SK-N-MC (cell line): ENCODE results near the gene MAPK9.

Experiments
- DNase-seq: peaks from one replicate; pipeline ENCODE4 v3.0.0-alpha.2; 2011; ENCODE audit warnings: low read depth, low spot score
- H3K27ac ChIP-seq: fragments of 200-600 bp; sonication (generic); 2 replicates; pipeline ENCODE4 v1.5.1; 2016; ENCODE audit warnings: mixed run types
- H3K36me3 ChIP-seq: fragments of 200-600 bp; sonication (generic); 2 replicates; pipeline ENCODE4 v1.6.1; 2017; ENCODE audit warnings: antibody characterized with exemption, low read length, mixed read lengths; ENCODE audit not compliant: insufficient read depth
- H3K4me3 ChIP-seq: fragments of 200-600 bp; sonication (generic); 2 replicates; pipeline ENCODE4 v1.5.1; 2016
- H3K9ac ChIP-seq: fragments of 200-600 bp; sonication (generic); 2 replicates; pipeline ENCODE4 v1.8.0; 2017; ENCODE audit warnings: mixed run types, mixed read lengths; ENCODE audit not compliant: insufficient read length
- H3K9me3 ChIP-seq: fragments of 200-600 bp; sonication (generic); 2 replicates; pipeline ENCODE4 v1.6.1; 2017; ENCODE audit warnings: low read depth, mild to moderate bottlenecking, antibody characterized with exemption, low read length, moderate library complexity, mixed read lengths
- EZH2 ChIP-seq: fragments of 200-600 bp; sonication (generic); IDR thresholded peaks from one replicate; pipeline ENCODE4 v1.6.1; 2017; ENCODE audit warnings: antibody characterized with exemption
- FOXP2 ChIP-seq: optimal IDR thresholded peaks from 2 replicates; pipeline ENCODE3; 2011; ENCODE audit warnings: mild to moderate bottlenecking, moderate library complexity; ENCODE audit not compliant: insufficient read depth; ENCODE audit errors: extremely low read length, control extremely low read depth
- POLR2AphosphoS5 ChIP-seq: IDR thresholded peaks from 2 replicates; pipeline ENCODE4 v1.6.1; 2012; ENCODE audit warnings: mild to moderate bottlenecking, low read depth, low read length, borderline replicate concordance

MAPK9 gene

DNA sequence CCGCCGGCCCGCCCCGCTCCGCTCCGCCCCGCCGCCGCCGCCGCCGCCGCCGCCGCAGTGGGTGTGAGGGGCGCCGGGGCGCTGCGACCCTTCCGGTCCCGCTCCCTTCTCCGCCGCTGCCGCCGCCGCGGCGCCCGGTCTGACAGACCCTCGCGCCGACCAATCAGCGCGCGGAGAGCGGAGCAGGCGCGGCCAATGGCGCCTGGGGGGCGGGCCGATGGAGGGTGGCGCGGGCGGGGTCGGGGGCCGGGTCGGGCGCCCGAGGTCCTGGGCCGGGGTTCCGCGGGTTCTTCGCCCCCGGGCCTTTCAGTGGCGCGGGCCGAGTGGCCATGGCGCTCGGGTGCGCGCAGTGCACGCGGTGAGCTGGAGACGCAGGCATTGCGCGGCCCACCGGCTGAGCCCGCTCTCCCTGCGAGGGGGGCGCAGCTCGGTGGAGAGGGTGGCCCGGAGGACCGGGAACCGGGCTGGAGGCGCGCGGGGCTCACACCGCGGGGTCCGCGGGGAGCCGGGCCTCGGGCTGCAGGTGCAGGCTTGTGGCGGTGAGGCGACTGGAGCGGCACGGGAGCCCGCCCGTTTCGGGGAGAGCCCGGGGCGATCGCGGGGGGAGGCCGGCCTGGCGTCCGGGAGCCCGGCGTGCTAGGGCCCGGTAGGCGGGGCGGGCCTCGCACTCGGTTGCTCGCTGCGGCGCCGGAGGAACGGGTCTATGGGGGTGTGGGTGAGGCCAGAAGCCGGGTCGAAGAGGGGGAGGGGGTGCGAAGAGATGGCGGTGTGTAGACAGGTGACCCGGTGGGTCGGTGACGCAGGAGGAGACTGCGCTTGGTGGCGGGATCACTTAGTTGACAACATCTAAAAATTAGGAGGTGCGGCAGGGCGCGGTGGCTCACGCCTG lies at the start of gene MAPK9:
Gene MAPK9, minus strand, starts transcription at position 141 of the 889 bp plus-strand sequence. CDS start 11,522 bp downstream, outside the sequence.
- Histone ChIP-seq H3K4me3 (peak within 1 kb of the TSS; percentile 94), H3K9ac (peak within 1 kb of the TSS; percentile 83), H3K9me3 (no peaks in the 10 kb centered on the region), H3K27ac (no peak within 1 kb of the TSS), H3K36me3 (peaks cover 3% of the 10 kb centered on the region; the same call in 1 of the 2 replicates)
- TF ChIP-seq FOXP2 (no peak), POLR2AphosphoS5 (peak; percentile 63; the same call in 1 of the 2 replicates)
- DNase-seq = no peak

GRCh38 chr5:180341595-180341994 lies 49.7 kb upstream of the MAPK9 start:
- no peak for TF ChIP-seq POLR2AphosphoS5
- no peak for TF ChIP-seq FOXP2
- TF ChIP-seq EZH2 = no peak
- H3K9me3 ChIP-seq = no peaks in the 10 kb centered on the region
- no peak overlapping the region for H3K4me3 ChIP-seq
- no peak for DNase-seq
- H3K27ac ChIP-seq = no peak overlapping the region
- no peak overlapping the region for H3K9ac ChIP-seq
- H3K36me3 ChIP-seq = no peaks in the 10 kb centered on the region

GRCh38 chr5:180340856-180341255 lies 49.0 kb upstream of the MAPK9 start:
- H3K9ac ChIP-seq = no peak overlapping the region
- no peak for DNase-seq
- H3K36me3 ChIP-seq = no peaks in the 10 kb centered on the region
- no peaks in the 10 kb centered on the region for H3K9me3 ChIP-seq
- H3K4me3 ChIP-seq = no peak overlapping the region
- TF ChIP-seq FOXP2 (no peak), EZH2 (no peak), POLR2AphosphoS5 (no peak)
- H3K27ac ChIP-seq = no peak overlapping the region

DNA sequence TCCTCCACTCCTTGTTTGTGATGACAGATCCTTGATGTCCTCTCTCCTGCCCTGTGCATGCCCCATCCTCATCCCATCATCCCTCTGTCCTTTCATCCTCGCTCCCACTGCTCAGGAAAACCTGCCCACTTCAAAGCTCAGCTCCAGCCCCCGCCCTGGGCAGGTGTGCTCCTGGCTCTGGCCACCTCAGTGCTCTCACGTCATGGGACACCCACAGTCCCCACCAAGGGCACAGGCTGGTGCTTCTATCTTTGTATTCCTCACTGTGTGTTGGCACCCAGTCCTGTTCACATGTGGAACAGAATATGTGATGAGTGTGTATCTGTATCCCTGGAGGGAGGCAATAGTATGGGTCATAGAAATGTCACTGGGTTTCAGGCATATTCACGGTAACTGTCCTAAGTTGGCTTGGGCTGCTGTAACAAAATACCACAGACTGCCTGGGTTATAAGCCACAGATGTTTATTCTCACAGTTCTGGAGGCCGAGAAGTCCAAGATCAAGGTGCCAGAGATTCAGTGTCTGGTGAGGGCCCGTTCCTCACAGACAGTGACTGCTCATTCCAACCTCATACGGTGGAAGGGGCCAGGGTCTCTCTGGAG lies 47.8 kb upstream of the MAPK9 start:
- H3K27ac ChIP-seq = no peak overlapping the region
- H3K9me3 ChIP-seq = no peaks in the 10 kb centered on the region
- TF ChIP-seq POLR2AphosphoS5 (no peak), FOXP2 (no peak), EZH2 (no peak)
- no peaks in the 10 kb centered on the region for H3K36me3 ChIP-seq
- H3K4me3 ChIP-seq = no peak overlapping the region
- no peak overlapping the region for H3K9ac ChIP-seq
- no peak for DNase-seq

GRCh38 chr5:180338001-180338707 lies 46.3 kb upstream of the MAPK9 start:
- TF ChIP-seq FOXP2 = no peak
- TF ChIP-seq POLR2AphosphoS5 = no peak
- no peak for TF ChIP-seq EZH2
- Histone ChIP-seq H3K36me3 (no peaks in the 10 kb centered on the region), H3K4me3 (no peak overlapping the region), H3K9me3 (no peaks in the 10 kb centered on the region), H3K27ac (no peak overlapping the region), H3K9ac (no peak overlapping the region)
- no peak for DNase-seq

GRCh38 chr5:180336234-180337020 lies 44.5 kb upstream of the MAPK9 start:
- Histone ChIP-seq H3K9me3 (no peaks in the 10 kb centered on the region), H3K4me3 (no peak overlapping the region), H3K36me3 (no peaks in the 10 kb centered on the region), H3K9ac (no peak overlapping the region), H3K27ac (no peak overlapping the region)
- TF ChIP-seq EZH2 (no peak), POLR2AphosphoS5 (no peak), FOXP2 (no peak)
- DNase-seq = no peak

DNA sequence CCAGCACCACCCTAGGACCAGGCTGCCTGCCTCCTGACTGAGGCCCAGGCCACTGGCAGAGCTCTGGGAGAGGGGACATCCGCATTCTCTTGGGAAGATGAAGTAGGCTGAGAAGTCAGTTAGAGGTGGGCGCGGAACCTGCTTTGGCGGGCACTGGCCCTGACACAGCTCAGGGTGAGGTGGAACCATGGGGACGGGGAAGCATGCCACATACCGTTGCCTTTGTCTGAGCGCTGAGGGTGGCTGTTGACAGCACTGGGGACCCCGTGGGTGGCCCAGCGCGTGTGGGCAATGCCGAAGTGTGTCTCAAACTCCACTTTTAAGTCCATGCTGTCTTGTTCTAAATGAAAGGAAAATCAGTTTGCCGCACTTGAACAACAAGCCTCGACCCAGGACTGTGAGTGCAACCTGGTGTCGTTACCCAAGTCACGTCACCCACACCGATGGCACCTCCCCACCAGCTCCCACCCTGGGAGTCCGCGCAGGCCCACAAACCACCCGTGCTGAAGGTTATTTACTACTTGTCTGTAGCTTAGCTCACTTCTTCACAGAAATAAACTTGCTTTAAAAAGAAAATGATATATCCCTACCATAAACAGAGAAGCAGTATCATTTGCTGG lies 43.8 kb upstream of the MAPK9 start:
- no peaks in the 10 kb centered on the region for H3K36me3 ChIP-seq
- H3K27ac ChIP-seq = no peak overlapping the region
- DNase-seq = no peak
- H3K9ac ChIP-seq = no peak overlapping the region
- H3K9me3 ChIP-seq = no peaks in the 10 kb centered on the region
- H3K4me3 ChIP-seq = no peak overlapping the region
- TF ChIP-seq FOXP2 (no peak), POLR2AphosphoS5 (no peak), EZH2 (no peak)
